Colonic mucosa (tissue), 4 donors: Measurements from ENCODE around the gene C2CD4A. TPM values are rescaled to one million over a fixed set of nuclear protein-coding genes. Genes with fewer than 3 reads are reported as not detected.

Source experiments
- DNase-seq: peaks from one replicate; pipeline ENCODE4 v3.0.0-alpha.2; 2020
- H3K27ac ChIP-seq: fragments of 200-600 bp; one replicate; pipeline ENCODE4 v1.8.0; 2021
- H3K27me3 ChIP-seq: fragments of 200-600 bp; one replicate; pipeline ENCODE4 v1.8.0; 2021
- H3K36me3 ChIP-seq: fragments of 200-600 bp; one replicate; pipeline ENCODE4 v1.8.0; 2021
- H3K4me1 ChIP-seq: fragments of 200-600 bp; one replicate; pipeline ENCODE4 v1.8.0; 2021; ENCODE audit warnings: mild to moderate bottlenecking
- H3K4me3 ChIP-seq: fragments of 200-600 bp; one replicate; pipeline ENCODE4 v1.8.0; 2021
- H3K9ac ChIP-seq, 2 donors: one replicate each; pipeline ENCODE4 v1.7.0; 2013; ENCODE audit warnings: control low read depth in 2 of 2, low read depth in 2 of 2, low read length in 2 of 2
- H3K9me3 ChIP-seq: fragments of 200-600 bp; one replicate; pipeline ENCODE4 v1.8.0; 2021
- CTCF ChIP-seq: fragments of 200-600 bp; IDR thresholded peaks from one replicate; pipeline ENCODE4 v1.8.0; 2022; ENCODE audit warnings: antibody characterized with exemption, mild to moderate bottlenecking
- intact Hi-C: fragments of 100-400 bp; cut with DNase I; formaldehyde crosslinking; loops from one replicate; pipeline ENCODE4 v1.14.1; 2022
- total RNA-seq, 2 donors: library from RNA; stranded (reverse); fragmentation: NEBNext Ultra II Directional in 1 of 2; extraction: Animal tissue kit (Norgen Biotek cat#: 25700) in 1 of 2; gene quantifications; one replicate each; pipeline ENCODE4 v1.2.1, GENCODE V29; 2021
- donor health status: healthy.
- donor health status: DM: no; HTN: no; CAD: no.
- donor health status: DM: no; HTN: no; CAD: no.

The C2CD4A gene
- total RNA-seq, 2 donors from 2014 or later: 2.4 to 3.7 TPM

- Histone ChIP-seq H3K9ac (no peak overlapping the region), H3K27ac (no peak overlapping the region), H3K4me3 (no peak overlapping the region), H3K4me1 (no peaks in the 10 kb centered on the region), H3K27me3 (no peaks in the 10 kb centered on the region), H3K9me3 (no peaks in the 10 kb centered on the region), H3K36me3 (no peaks in the 10 kb centered on the region)
- intact Hi-C loops: no loop called here
- no peak for TF ChIP-seq CTCF
- DNase-seq: no peak
Observed at GRCh38 chr15:62058327-62059028, 8.3 kb upstream of the C2CD4A start.

- Histone ChIP-seq H3K9ac (peak overlapping the region; percentile 83 to 88), H3K4me1 (no peaks in the 10 kb centered on the region), H3K4me3 (peak overlapping the region; percentile 90), H3K9me3 (no peaks in the 10 kb centered on the region), H3K27me3 (no peaks in the 10 kb centered on the region), H3K27ac (peak overlapping the region; percentile 100), H3K36me3 (no peaks in the 10 kb centered on the region)
- DNase-seq: no peak
- TF ChIP-seq CTCF: no peak
- intact Hi-C loops: no loop called here
Observed at GRCh38 chr15:62059108-62059815, 7.5 kb upstream of the C2CD4A start.

GRCh38 chr15:62059816-62060112 lies 7.0 kb upstream of the C2CD4A start:
- Histone ChIP-seq H3K9me3 (no peaks in the 10 kb centered on the region), H3K27ac (peak overlapping the region; percentile 100), H3K36me3 (no peaks in the 10 kb centered on the region), H3K4me1 (no peaks in the 10 kb centered on the region), H3K4me3 (peak overlapping the region; percentile 90), H3K27me3 (no peaks in the 10 kb centered on the region), H3K9ac (peak overlapping the region; percentile 83 to 88)
- no peak for TF ChIP-seq CTCF
- intact Hi-C loops: no loop called here
- DNase-seq: peak; percentile 74

GRCh38 chr15:62060113-62060895 lies 6.5 kb upstream of the C2CD4A start, which contains the start of gene VPS13C:
VPS13C (minus strand) TSS chr15:62060447; CDS start chr15:62060374, 73 bp downstream.
- Histone ChIP-seq H3K9me3 (no peaks in the 10 kb centered on the region), H3K4me1 (no peaks in the 10 kb centered on the region), H3K9ac (peak within 1 kb of the TSS; percentile 83 to 88), H3K27ac (peak within 1 kb of the TSS; percentile 100), H3K4me3 (peak within 1 kb of the TSS; percentile 90), H3K36me3 (no peaks in the 10 kb centered on the region), H3K27me3 (no peaks in the 10 kb centered on the region)
- TF ChIP-seq CTCF: peak; percentile 67
- intact Hi-C loops: no loop called here
- peak; percentile 92 for DNase-seq

GRCh38 chr15:62060896-62061280 lies 5.9 kb upstream of the C2CD4A start:
- Histone ChIP-seq H3K4me3 (peak overlapping the region; percentile 90), H3K27ac (peak overlapping the region; percentile 100), H3K36me3 (no peaks in the 10 kb centered on the region), H3K9ac (peak overlapping the region; percentile 41 to 83), H3K4me1 (no peaks in the 10 kb centered on the region), H3K9me3 (no peaks in the 10 kb centered on the region), H3K27me3 (no peaks in the 10 kb centered on the region)
- DNase-seq: no peak
- intact Hi-C loops: no loop called here
- no peak for TF ChIP-seq CTCF
